Measurements from ENCODE around the gene ARID1B. TPM values are rescaled to one million over a fixed set of nuclear protein-coding genes. Genes with fewer than 3 reads are reported as not detected.

Gene ARID1B
- total RNA-seq, 1 experiment from 2014 or later: 20.9 TPM

DNA sequence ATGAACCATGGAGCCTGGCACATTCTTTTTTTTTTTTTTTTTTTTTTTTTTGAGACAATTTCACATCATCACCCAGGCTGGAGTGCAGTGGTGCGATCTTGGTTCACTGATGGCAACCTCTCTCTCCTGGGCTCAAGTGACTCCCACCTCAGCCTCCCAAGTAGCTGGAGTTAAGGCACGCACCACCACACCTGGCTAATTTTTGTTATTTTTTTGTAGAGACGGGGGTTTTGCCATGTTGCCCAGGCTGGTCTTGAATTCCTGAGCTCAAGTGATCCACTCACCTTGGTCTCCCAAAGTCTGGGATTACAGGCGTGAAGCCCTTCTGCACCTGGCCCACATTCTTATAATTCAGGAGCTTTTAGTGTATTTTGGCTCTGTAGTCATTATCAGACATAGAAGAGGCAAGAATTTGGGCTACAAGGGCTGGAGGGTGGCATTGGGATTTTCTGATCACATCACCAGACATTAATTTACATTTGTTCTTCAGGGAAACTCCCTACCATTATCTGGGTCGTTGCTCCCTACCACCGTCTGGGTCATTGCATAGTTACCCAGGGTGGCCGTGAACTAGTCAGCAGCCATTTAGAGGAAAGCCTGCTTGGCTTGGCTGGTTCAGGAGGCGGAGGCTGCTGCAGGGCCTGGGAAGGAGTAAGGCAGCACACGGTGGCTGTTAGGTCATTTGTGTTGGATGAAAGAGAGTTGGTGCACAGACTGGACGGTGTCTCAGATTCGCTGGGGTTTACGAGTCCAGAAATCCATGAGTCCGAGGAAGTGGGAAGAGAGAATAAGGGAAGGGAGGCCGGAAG, 17.6 kb downstream of the ARID1B start:
- no peak for DNase-seq
- Histone ChIP-seq H3K36me3 (replicated peaks; ENCODE audit: control insufficient read depth, insufficient read depth, low read length) (no peaks in the 10 kb centered on the region), H3K4me3 (ENCODE audit: insufficient read depth, low read depth, low read length) (no peak overlapping the region), H3K27me3 (ENCODE audit: control insufficient read depth, insufficient read depth, low read length) (no peaks in the 10 kb centered on the region)

DNA sequence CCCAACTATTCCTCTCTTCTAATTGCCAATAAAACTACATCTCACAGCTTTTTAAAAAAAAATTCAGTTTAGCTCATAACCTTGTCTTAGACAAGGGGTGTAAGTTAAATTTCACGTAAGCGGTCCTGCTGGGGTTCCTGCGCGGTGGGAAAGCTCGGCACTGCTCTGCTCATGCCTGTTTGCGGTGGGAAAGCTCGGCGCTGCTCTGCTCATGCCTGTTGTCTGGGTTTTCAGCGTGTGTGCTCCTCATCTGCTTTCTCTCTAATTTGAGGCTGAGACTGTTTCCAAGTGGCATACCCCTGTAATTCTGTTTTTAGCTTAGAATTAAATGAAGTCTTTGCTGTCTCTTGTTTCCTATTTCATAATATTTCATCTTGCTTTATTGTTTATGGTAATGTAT, 18.6 kb downstream of the ARID1B start:
- H3K27me3 ChIP-seq (ENCODE audit: control insufficient read depth, insufficient read depth, low read length): no peaks in the 10 kb centered on the region
- no peaks in the 10 kb centered on the region for H3K36me3 ChIP-seq (replicated peaks; ENCODE audit: control insufficient read depth, insufficient read depth, low read length)
- H3K4me3 ChIP-seq (ENCODE audit: insufficient read depth, low read depth, low read length): no peak overlapping the region; the same call in 1 of the 2 replicates
- DNase-seq: no peak

- H3K27me3 ChIP-seq (ENCODE audit: control insufficient read depth, insufficient read depth, low read length): no peaks in the 10 kb centered on the region
- no peak overlapping the region for H3K4me3 ChIP-seq (ENCODE audit: insufficient read depth, low read depth, low read length)
- DNase-seq: no peak
- no peaks in the 10 kb centered on the region for H3K36me3 ChIP-seq (replicated peaks; ENCODE audit: control insufficient read depth, insufficient read depth, low read length)
These were observed 19.4 kb downstream of the ARID1B start for GRCh38 chr6:156796627-156797026.

GRCh38 chr6:156797901-156798735, 20.9 kb downstream of the ARID1B start:
- no peaks in the 10 kb centered on the region for H3K27me3 ChIP-seq (ENCODE audit: control insufficient read depth, insufficient read depth, low read length)
- DNase-seq: no peak
- H3K36me3 ChIP-seq (replicated peaks; ENCODE audit: control insufficient read depth, insufficient read depth, low read length): no peaks in the 10 kb centered on the region
- H3K4me3 ChIP-seq (ENCODE audit: insufficient read depth, low read depth, low read length): no peak overlapping the region

- DNase-seq: no peak
- Histone ChIP-seq H3K27me3 (ENCODE audit: control insufficient read depth, insufficient read depth, low read length) (no peaks in the 10 kb centered on the region), H3K36me3 (replicated peaks; ENCODE audit: control insufficient read depth, insufficient read depth, low read length) (no peaks in the 10 kb centered on the region), H3K4me3 (ENCODE audit: insufficient read depth, low read depth, low read length) (no peak overlapping the region)
These were observed 24.5 kb downstream of the ARID1B start for GRCh38 chr6:156801712-156802111.

DNA sequence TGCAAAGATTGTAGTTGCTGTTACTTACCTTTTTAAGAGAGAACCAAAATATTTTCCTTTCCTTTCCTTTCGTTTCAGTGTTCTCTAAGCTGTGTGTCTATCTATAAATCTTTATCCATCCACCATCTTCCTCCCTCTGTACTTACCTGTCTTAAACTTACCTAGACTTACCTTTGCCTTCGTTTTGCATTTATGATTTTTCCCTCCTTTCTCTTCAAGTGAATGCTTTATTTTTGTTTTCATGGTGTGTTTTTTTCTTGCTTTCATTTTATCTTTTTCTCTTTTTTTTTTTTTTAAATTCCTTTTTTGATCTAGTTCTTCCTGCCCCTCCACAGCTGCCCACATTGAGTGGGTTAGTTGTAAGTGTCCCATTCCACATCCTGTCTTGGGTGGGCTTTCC, 26.2 kb downstream of the ARID1B start:
- H3K4me3 ChIP-seq (ENCODE audit: insufficient read depth, low read depth, low read length): no peak overlapping the region
- H3K27me3 ChIP-seq (ENCODE audit: control insufficient read depth, insufficient read depth, low read length): no peaks in the 10 kb centered on the region
- DNase-seq: no peak
- H3K36me3 ChIP-seq (replicated peaks; ENCODE audit: control insufficient read depth, insufficient read depth, low read length): no peaks in the 10 kb centered on the region

GRCh38 chr6:156804402-156804801, 27.2 kb downstream of the ARID1B start:
- Histone ChIP-seq H3K36me3 (replicated peaks; ENCODE audit: control insufficient read depth, insufficient read depth, low read length) (no peaks in the 10 kb centered on the region), H3K4me3 (ENCODE audit: insufficient read depth, low read depth, low read length) (no peak overlapping the region), H3K27me3 (ENCODE audit: control insufficient read depth, insufficient read depth, low read length) (no peaks in the 10 kb centered on the region)
- no peak for DNase-seq

- Histone ChIP-seq H3K4me3 (ENCODE audit: insufficient read depth, low read depth, low read length) (no peak overlapping the region), H3K36me3 (replicated peaks; ENCODE audit: control insufficient read depth, insufficient read depth, low read length) (no peaks in the 10 kb centered on the region; the same call in 1 of the 2 replicates), H3K27me3 (ENCODE audit: control insufficient read depth, insufficient read depth, low read length) (no peaks in the 10 kb centered on the region)
- DNase-seq: no peak
These were observed 29.0 kb downstream of the ARID1B start for GRCh38 chr6:156806155-156806554.

- Histone ChIP-seq H3K36me3 (replicated peaks; ENCODE audit: control insufficient read depth, insufficient read depth, low read length) (no peaks in the 10 kb centered on the region; the same call in 1 of the 2 replicates), H3K27me3 (ENCODE audit: control insufficient read depth, insufficient read depth, low read length) (no peaks in the 10 kb centered on the region), H3K4me3 (ENCODE audit: insufficient read depth, low read depth, low read length) (no peak overlapping the region)
- no peak for DNase-seq
These were observed 29.9 kb downstream of the ARID1B start for GRCh38 chr6:156807028-156807427.

GRCh38 chr6:156807795-156808194, 30.6 kb downstream of the ARID1B start:
- H3K36me3 ChIP-seq (replicated peaks; ENCODE audit: control insufficient read depth, insufficient read depth, low read length): no peaks in the 10 kb centered on the region; the same call in 1 of the 2 replicates
- no peaks in the 10 kb centered on the region for H3K27me3 ChIP-seq (ENCODE audit: control insufficient read depth, insufficient read depth, low read length)
- no peak for DNase-seq
- no peak overlapping the region for H3K4me3 ChIP-seq (ENCODE audit: insufficient read depth, low read depth, low read length)

DNA sequence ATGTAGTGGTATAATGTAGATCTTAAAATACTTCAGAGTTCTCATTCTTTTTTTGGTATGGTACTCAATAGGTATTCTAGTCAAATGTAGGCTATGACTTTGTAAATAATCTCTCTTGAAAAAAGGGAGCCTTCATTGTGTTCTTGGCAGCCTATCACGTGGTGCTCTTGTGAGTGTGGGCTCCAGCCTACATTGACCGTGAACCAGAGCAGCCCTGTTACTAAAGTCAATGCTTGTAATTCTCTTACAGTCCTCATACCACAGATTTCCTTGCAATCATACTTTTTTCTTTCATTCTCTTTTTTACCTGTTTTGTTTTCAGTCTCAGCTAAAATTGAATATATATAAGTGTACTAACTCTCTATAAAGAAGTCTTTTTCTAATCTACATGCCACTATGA, 31.1 kb downstream of the ARID1B start:
- H3K27me3 ChIP-seq (ENCODE audit: control insufficient read depth, insufficient read depth, low read length): no peaks in the 10 kb centered on the region
- DNase-seq: no peak
- no peaks in the 10 kb centered on the region; the same call in 1 of the 2 replicates for H3K36me3 ChIP-seq (replicated peaks; ENCODE audit: control insufficient read depth, insufficient read depth, low read length)
- no peak overlapping the region for H3K4me3 ChIP-seq (ENCODE audit: insufficient read depth, low read depth, low read length)

GRCh38 chr6:156809034-156809433, 31.9 kb downstream of the ARID1B start:
- no peaks in the 10 kb centered on the region; the same call in 1 of the 2 replicates for H3K36me3 ChIP-seq (replicated peaks; ENCODE audit: control insufficient read depth, insufficient read depth, low read length)
- H3K4me3 ChIP-seq (ENCODE audit: insufficient read depth, low read depth, low read length): no peak overlapping the region
- no peak for DNase-seq

DNA sequence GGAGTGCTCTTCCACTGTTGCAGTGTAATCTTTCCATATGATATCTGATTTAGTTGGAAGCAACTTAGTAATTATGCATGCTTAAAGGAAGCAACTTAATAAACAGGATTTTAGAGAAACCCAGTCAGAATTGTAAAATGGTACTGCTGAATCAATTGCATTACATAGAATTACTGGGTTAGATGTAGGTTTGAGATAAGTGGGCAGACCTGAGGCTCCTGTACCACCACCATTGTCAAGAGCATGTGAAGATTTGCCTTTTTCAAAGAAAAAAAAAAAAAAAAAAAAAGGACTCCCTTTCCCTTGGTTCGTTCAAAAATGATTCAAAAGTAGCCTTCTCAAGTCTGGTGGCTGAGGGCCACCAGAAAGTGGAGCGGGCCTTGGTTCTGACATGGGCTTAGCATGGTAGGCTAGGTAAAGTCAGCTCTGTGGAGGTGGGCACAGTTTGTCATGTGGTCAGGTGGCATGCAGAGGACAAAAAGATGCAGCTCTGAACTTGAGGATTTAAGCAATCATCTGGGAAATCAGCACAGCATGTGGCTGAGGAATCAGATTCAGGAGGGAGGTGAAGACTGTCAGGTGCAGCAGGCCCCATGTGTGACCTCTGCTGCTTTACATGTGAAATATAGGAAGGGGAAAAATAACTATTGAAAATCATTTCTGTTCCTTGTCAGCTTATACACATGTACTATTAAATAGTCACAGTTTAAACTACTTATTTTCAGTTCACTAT, 32.4 kb downstream of the ARID1B start:
- no peak for DNase-seq
- Histone ChIP-seq H3K36me3 (replicated peaks; ENCODE audit: control insufficient read depth, insufficient read depth, low read length) (no peaks in the 10 kb centered on the region; the same call in 1 of the 2 replicates), H3K27me3 (ENCODE audit: control insufficient read depth, insufficient read depth, low read length) (no peaks in the 10 kb centered on the region), H3K4me3 (ENCODE audit: insufficient read depth, low read depth, low read length) (no peak overlapping the region)

More at GRCh38 chr6:156809034-156809433, 31.9 kb downstream of the ARID1B start:
- H3K27me3 ChIP-seq (ENCODE audit: control insufficient read depth, insufficient read depth, low read length): no peaks in the 10 kb centered on the region

DNA sequence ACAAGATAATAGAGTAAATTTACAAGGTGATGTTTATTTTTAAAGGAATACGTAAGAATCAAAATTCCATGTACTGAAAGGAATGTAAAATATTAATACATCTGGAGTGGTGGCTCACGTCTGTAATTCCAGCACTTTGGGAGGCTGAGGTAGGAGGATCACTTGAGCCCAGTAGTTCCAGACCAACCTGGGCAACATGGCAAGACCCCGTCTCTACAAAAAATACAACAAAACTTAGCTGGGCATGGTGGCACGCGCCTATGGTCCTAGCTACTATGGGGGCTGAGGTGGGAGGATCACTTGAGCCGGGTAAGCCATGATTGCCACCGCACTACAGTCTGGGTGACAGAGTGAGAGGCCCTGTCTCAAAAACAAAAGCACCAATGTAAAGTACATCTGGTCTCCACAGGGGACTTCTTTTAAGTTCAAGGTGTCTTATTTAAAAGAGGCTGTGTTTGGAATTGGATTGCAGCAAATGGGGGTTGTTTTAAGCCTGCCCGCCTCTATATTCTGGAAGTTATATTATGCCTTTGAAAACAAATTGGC, 36.9 kb downstream of the ARID1B start:
- Histone ChIP-seq H3K36me3 (replicated peaks; ENCODE audit: control insufficient read depth, insufficient read depth, low read length) (no peaks in the 10 kb centered on the region; the same call in 1 of the 2 replicates), H3K4me3 (ENCODE audit: insufficient read depth, low read depth, low read length) (no peak overlapping the region), H3K27me3 (ENCODE audit: control insufficient read depth, insufficient read depth, low read length) (no peaks in the 10 kb centered on the region)
- DNase-seq: no peak
